ENCODE data around the gene SPOUT1.

- no peak for TF ChIP-seq CTCF (IDR thresholded peaks at IDR 0.05)
- no peak for TF ChIP-seq POLR2A (IDR thresholded peaks at IDR 0.05)
These were observed 20.5 kb downstream of the SPOUT1 start for GRCh38 chr9:128809036-128809599.
